ENCODE measurements around the gene TEX264. TPM values are rescaled to one million over a fixed set of nuclear protein-coding genes. Genes with fewer than 3 reads are reported as not detected.

The TEX264 gene
- total RNA-seq, 1 experiment from 2014 or later = 44.3 TPM

DNA sequence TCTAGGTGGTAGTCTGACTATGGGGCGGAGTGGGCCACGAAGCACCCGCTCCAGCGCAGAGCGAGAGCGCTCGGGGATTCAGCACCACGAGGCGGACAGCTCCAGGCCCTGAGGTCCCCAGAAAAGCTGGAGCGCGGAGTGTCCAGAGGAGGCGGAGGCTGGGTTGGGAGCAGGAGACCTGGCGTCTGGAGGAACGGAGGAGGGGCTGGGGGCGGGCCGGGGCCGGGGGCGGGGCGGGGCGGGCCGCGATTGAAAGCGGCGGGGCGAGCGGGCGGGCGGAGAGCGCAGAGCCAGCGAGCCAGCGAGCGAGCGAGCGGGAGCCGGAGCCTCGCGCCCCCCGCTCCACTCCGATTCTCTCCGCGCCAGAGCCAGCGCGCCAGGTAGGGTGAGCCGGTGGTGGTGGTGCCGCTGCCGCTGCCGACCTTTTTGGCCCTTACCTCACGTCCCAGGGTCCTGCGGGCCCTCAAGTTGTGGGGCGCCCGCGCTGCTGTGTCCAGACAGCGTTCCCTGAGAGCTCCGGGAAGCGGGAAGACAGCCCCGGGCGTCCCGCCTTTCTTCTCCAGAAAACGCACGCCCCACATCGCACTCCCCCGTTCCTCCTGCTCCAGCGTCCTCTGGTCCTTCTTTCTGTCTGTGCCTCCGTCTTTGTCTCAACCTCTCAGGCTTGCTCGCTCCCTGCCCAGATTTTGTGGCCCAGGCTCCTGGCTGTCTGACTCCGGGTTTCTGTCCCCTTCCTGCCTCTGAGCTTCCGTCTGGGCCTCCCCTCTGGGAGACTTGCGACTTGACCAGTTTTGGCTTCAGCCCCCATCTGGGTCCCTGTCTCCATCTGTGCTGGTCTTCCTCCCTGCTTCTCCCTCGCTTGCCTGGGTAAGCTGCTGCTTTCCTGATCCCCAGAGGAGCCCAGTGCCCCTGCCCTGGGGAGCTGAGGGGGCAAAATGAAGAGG lies 36.0 kb downstream of the TEX264 start, which contains the start of gene GRM2:
Gene GRM2 (plus strand): TSS at position 281 of the 944 bp plus-strand sequence. CDS start 1,916 bp downstream, outside the sequence.
- ChIA-PET POLR2A (ENCODE audit: unreplicated experiment) (no interaction called here), CTCF (no interaction called here)
- Histone ChIP-seq H3K9me2 (ENCODE audit: insufficient read depth) (no peaks in the 10 kb centered on the region), H3K79me2 (ENCODE audit: low read depth) (no peaks in the 10 kb centered on the region), H2AFZ (no peak within 1 kb of the TSS), H4K20me1 (ENCODE audit: insufficient read depth) (no peaks in the 10 kb centered on the region), H3K4me1 (replicated peaks; ENCODE audit: insufficient read depth) (no peaks in the 10 kb centered on the region), H3K4me2 (no peak within 1 kb of the TSS), H3K4me3 (no peak within 1 kb of the TSS), H3K9me3 (ENCODE audit: insufficient read depth, low read depth) (no peaks in the 10 kb centered on the region), H3F3A (ENCODE audit: insufficient read depth, low read depth) (no peaks in the 10 kb centered on the region), H3K27ac (no peak within 1 kb of the TSS), H3K27me3 (ENCODE audit: insufficient read depth, low read depth) (no peaks in the 10 kb centered on the region), H3K36me3 (ENCODE audit: low read depth) (no peaks in the 10 kb centered on the region)
- no TSS peak for BruUV-seq (replicated peaks)
- DNase-seq = no peak
- no peak for TF ChIP-seq EZH2 (IDR thresholded peaks at IDR 0.05; ENCODE audit: low read depth)
- TF ChIP-seq, protein P1, sequence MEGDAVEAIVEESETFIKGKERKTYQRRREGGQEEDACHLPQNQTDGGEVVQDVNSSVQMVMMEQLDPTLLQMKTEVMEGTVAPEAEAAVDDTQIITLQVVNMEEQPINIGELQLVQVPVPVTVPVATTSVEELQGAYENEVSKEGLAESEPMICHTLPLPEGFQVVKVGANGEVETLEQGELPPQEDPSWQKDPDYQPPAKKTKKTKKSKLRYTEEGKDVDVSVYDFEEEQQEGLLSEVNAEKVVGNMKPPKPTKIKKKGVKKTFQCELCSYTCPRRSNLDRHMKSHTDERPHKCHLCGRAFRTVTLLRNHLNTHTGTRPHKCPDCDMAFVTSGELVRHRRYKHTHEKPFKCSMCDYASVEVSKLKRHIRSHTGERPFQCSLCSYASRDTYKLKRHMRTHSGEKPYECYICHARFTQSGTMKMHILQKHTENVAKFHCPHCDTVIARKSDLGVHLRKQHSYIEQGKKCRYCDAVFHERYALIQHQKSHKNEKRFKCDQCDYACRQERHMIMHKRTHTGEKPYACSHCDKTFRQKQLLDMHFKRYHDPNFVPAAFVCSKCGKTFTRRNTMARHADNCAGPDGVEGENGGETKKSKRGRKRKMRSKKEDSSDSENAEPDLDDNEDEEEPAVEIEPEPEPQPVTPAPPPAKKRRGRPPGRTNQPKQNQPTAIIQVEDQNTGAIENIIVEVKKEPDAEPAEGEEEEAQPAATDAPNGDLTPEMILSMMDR (conservative IDR thresholded peaks at IDR 0.05) = no peak
- intact Hi-C loops (cut with micrococcal nuclease; ENCODE audit: unreplicated experiment) = no loop called here

DNA sequence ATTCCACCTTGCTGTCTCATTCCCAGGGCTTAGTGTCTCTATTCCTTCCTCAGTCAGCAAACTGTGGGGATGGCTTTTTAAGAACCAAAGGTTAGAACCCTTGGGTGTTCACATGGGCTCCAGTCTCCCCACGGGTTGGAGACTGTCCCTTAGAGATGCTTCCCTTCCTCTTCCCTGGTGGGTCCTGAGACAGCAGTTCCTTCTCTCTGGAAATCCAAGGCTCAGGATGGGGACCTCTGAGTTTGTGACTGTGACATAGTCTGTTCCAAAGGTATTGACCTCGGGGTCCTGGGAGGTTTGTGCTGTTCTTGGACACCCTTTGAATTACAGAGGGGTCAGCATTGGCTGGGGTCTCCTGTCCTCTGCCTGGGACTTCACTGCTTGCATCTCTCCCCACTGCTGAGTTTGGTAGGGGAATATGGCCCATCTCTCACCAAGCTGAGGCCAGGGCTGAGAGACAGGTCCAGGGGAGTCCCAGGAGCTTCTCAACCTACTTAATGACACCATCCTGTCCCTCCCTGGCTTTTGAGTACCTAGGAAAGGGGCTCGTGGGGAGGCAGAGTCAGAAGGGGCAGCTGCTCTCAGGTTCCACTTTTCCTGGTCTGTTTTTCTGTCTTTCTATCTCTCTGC lies 37.3 kb downstream of the TEX264 start:
- POLR2A ChIA-PET (ENCODE audit: unreplicated experiment) = no interaction called here
- Histone ChIP-seq H3F3A (ENCODE audit: insufficient read depth, low read depth) (no peaks in the 10 kb centered on the region), H3K79me2 (ENCODE audit: low read depth) (no peaks in the 10 kb centered on the region), H3K27me3 (ENCODE audit: insufficient read depth, low read depth) (no peaks in the 10 kb centered on the region), H3K36me3 (ENCODE audit: low read depth) (no peaks in the 10 kb centered on the region), H3K4me3 (no peak overlapping the region), H3K27ac (no peak overlapping the region), H3K9me2 (ENCODE audit: insufficient read depth) (no peaks in the 10 kb centered on the region), H3K4me2 (no peak overlapping the region), H2AFZ (no peak overlapping the region), H4K20me1 (ENCODE audit: insufficient read depth) (no peaks in the 10 kb centered on the region), H3K4me1 (replicated peaks; ENCODE audit: insufficient read depth) (no peaks in the 10 kb centered on the region), H3K9me3 (ENCODE audit: insufficient read depth, low read depth) (no peaks in the 10 kb centered on the region)
- CTCF ChIA-PET = interaction anchor here (0.6 kb wide), 1 partner anchor 300 kb away, joined by 4 read pairs; no protein-coding TSS in a partner anchor
- DNase-seq = no peak
- TF ChIP-seq, protein P1 (conservative IDR thresholded peaks at IDR 0.05) = no peak
- no peak for TF ChIP-seq EZH2 (IDR thresholded peaks at IDR 0.05; ENCODE audit: low read depth)
- no TSS peak for BruUV-seq (replicated peaks)
- intact Hi-C loops (cut with micrococcal nuclease; ENCODE audit: unreplicated experiment) = no loop called here

DNA sequence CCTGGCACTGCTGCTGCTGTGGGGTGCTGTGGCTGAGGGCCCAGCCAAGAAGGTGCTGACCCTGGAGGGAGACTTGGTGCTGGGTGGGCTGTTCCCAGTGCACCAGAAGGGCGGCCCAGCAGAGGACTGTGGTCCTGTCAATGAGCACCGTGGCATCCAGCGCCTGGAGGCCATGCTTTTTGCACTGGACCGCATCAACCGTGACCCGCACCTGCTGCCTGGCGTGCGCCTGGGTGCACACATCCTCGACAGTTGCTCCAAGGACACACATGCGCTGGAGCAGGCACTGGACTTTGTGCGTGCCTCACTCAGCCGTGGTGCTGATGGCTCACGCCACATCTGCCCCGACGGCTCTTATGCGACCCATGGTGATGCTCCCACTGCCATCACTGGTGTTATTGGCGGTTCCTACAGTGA lies 38.0 kb downstream of the TEX264 start:
- no peaks in the 10 kb centered on the region for H3K27me3 ChIP-seq (ENCODE audit: insufficient read depth, low read depth)
- no peaks in the 10 kb centered on the region for H3K4me1 ChIP-seq (replicated peaks; ENCODE audit: insufficient read depth)
- intact Hi-C loops (cut with micrococcal nuclease; ENCODE audit: unreplicated experiment) = no loop called here
- H3K27ac ChIP-seq = no peak overlapping the region
- ChIA-PET CTCF (interaction anchor here (0.6 kb wide), 1 partner anchor 301 kb away, joined by 4 read pairs; no protein-coding TSS in a partner anchor), POLR2A (ENCODE audit: unreplicated experiment) (no interaction called here)
- H4K20me1 ChIP-seq (ENCODE audit: insufficient read depth) = no peaks in the 10 kb centered on the region
- no peak for TF ChIP-seq EZH2 (IDR thresholded peaks at IDR 0.05; ENCODE audit: low read depth)
- TF ChIP-seq, protein P1 (conservative IDR thresholded peaks at IDR 0.05) = no peak
- H3K4me3 ChIP-seq = no peak overlapping the region
- H3K36me3 ChIP-seq (ENCODE audit: low read depth) = no peaks in the 10 kb centered on the region
- H3K9me2 ChIP-seq (ENCODE audit: insufficient read depth) = no peaks in the 10 kb centered on the region
- H3K4me2 ChIP-seq = no peak overlapping the region
- H2AFZ ChIP-seq = no peak overlapping the region
- no TSS peak for BruUV-seq (replicated peaks)
- no peaks in the 10 kb centered on the region for H3K9me3 ChIP-seq (ENCODE audit: insufficient read depth, low read depth)
- DNase-seq = no peak
- H3K79me2 ChIP-seq (ENCODE audit: low read depth) = no peaks in the 10 kb centered on the region
- no peaks in the 10 kb centered on the region for H3F3A ChIP-seq (ENCODE audit: insufficient read depth, low read depth)

All from PC-9 (cell line).